ENCODE data around the gene LDAF1.
"Not testable (repeated sequence)": the region's sequence is repeated elsewhere in the genome, so short reads cannot be mapped to it uniquely, and the experiment has no call there.

LDAF1 gene

DNA sequence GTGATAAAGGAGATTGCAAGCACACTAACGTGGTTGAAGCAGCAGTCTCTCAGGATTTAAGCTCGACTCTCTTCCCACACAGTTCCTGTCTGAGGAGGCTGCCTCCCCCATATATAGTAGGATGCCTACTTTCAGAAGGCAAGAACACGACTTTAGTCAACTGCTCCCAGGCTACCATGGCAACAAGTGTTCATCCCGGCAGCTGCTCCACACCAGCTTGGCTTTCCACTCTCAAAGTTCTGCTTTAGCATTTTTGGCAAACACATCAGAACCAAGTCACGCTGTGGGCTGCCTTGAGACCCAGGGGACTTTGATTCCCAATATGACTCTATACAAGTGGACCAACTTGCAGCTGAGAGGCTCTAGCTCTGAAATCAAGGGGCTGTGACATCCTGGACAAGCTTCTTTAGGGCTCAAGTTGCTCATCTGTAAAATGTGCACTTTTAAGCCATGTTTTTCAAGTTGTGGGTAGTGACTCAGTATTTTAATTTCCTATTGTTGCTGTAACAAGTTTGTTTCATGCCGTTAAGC lies 36.4 kb downstream of the LDAF1 start:
- no peak for DNase-seq (ENCODE audit: low read depth)
- TF ChIP-seq, protein P1, sequence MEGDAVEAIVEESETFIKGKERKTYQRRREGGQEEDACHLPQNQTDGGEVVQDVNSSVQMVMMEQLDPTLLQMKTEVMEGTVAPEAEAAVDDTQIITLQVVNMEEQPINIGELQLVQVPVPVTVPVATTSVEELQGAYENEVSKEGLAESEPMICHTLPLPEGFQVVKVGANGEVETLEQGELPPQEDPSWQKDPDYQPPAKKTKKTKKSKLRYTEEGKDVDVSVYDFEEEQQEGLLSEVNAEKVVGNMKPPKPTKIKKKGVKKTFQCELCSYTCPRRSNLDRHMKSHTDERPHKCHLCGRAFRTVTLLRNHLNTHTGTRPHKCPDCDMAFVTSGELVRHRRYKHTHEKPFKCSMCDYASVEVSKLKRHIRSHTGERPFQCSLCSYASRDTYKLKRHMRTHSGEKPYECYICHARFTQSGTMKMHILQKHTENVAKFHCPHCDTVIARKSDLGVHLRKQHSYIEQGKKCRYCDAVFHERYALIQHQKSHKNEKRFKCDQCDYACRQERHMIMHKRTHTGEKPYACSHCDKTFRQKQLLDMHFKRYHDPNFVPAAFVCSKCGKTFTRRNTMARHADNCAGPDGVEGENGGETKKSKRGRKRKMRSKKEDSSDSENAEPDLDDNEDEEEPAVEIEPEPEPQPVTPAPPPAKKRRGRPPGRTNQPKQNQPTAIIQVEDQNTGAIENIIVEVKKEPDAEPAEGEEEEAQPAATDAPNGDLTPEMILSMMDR (IDR thresholded peaks at IDR 0.05; ENCODE audit: control insufficient read depth, insufficient read depth, low read depth, low read length, missing control alignments): no peak
- no peak overlapping the region for H3K4me3 ChIP-seq (ENCODE audit: control insufficient read depth, low read depth, low read length)

DNA sequence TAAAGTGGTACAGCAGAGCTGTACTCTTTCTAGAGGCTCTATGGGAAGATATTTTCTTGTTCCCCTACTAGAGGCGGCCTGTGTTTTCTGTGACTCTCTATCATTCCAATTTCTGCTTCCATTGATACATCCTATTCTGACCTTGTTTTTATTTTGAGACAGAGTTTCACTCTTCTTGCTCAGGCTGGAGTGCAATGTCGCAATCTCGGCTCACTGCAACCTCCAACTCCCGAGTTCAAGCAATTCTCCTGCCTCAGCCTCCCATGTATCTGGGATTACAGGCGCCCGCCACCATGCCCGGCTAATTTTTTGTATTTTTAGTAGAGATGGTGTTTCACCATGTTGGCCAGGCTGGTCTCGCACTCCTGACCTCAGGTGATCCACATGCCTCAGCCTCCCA lies 36.9 kb downstream of the LDAF1 start:
- DNase-seq (ENCODE audit: low read depth); H3K4me3 ChIP-seq (ENCODE audit: control insufficient read depth, low read depth, low read length): not testable (repeated sequence)

DNA sequence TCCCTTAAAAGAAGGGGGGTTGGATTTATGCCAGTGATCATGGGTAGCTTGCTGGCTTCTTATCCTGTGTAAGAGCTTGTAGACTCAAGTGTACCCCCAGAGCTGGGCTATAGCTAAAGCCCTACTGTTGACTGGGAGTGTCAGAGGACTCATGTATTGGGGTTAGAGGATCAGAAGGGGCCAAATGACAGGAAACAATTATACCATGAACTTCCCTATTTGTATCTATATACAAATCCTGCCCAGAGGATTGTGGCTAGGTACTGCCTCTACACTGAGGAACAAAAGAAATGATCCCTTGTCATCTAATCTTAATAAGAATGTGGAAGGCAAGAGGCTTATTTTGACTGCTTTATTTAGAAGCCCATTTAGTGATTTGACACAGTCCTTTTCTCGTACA lies 38.6 kb downstream of the LDAF1 start:
- TF ChIP-seq, protein P1 (IDR thresholded peaks at IDR 0.05; ENCODE audit: control insufficient read depth, insufficient read depth, low read depth, low read length, missing control alignments): no peak

DNA sequence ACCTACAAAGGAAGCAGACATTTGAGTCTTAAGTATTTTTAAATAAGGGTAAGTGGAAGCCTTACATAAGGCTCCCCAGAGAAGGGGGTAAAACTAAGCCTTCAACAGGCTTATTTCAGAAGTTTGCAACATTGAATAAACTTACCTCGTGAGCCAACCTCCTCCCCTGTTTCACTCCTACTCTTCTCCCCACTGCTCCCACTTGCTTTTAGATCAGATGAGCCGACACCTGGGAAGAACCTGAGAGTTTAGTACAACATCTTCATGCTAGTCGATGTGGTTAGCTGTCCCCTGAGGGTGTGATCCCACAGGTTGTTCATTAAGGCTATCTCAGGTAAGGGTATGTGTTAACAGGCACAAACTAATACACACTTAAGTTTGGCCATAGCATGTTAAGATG lies 39.1 kb downstream of the LDAF1 start:
- DNase-seq (ENCODE audit: low read depth): no peak
- H3K4me3 ChIP-seq (ENCODE audit: control insufficient read depth, low read depth, low read length): no peak overlapping the region
- TF ChIP-seq, protein P1 (IDR thresholded peaks at IDR 0.05; ENCODE audit: control insufficient read depth, insufficient read depth, low read depth, low read length, missing control alignments): no peak

More for the DNA sequence above, 38.6 kb downstream of the LDAF1 start:
- H3K4me3 ChIP-seq (ENCODE audit: control insufficient read depth, low read depth, low read length): no peak overlapping the region
- DNase-seq (ENCODE audit: low read depth): no peak

DNA sequence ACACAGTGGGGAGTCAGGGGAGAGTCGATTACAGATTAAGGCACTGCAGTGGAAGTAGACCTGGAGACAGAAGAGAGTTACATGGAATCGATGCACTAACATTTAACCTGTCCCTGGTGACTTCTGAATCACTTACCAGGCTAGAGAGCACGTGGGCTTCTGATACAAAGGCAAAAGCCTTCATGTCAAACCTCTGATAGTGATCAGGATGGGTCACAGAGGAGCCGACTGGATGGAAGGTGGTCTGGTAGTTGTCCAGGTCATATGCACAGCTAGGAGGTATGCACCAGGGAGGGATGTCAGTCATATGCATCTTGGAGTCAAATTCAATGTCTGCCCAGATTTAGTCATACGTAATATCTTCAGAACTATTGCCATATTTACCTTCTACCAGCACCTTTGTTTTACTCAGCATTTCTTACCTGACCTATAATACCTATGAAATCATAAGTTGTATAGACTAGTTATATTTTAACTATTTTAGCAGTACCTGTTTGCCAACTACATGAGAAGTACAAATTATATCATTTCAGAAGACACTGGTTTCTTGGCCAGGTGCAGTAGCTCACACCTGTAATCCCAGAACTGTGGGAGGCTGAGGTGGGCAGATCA lies 41.2 kb downstream of the LDAF1 start:
- no peak for DNase-seq (ENCODE audit: low read depth)
- no peak overlapping the region for H3K4me3 ChIP-seq (ENCODE audit: control insufficient read depth, low read depth, low read length)
- TF ChIP-seq, protein P1 (IDR thresholded peaks at IDR 0.05; ENCODE audit: control insufficient read depth, insufficient read depth, low read depth, low read length, missing control alignments): no peak

DNA sequence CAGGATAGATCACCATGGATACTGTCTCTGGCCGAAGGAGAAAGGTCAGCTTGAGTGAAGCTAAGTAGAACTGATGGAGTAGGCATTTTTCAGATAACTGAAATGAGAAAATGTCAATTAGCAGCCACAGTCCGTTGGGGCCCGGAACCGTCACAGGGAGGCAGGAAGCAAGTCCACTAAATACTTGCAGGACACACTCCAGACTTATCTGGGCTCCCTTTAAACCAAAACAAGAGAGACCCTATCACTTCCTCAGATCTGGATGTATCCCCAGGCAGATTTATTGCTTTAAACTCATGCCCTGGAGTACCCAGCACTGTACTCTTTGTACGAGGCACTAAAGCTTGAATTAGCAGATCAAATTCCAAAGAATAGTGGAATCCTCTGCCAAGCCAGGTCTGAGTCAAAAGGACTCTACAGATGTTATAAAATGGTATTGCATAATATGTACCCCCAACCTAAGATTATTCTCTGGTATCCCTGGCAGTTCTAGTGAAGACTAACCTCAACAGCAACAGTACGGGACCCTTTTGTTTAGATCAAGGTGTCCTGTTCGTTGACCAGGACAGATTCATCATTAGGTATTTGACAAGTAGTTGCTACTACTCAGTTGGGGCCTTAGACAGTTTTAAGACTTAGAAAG lies 44.8 kb downstream of the LDAF1 start:
- TF ChIP-seq, protein P1 (IDR thresholded peaks at IDR 0.05; ENCODE audit: control insufficient read depth, insufficient read depth, low read depth, low read length, missing control alignments): no peak
- no peak for DNase-seq (ENCODE audit: low read depth)
- H3K4me3 ChIP-seq (ENCODE audit: control insufficient read depth, low read depth, low read length): no peak overlapping the region

DNA sequence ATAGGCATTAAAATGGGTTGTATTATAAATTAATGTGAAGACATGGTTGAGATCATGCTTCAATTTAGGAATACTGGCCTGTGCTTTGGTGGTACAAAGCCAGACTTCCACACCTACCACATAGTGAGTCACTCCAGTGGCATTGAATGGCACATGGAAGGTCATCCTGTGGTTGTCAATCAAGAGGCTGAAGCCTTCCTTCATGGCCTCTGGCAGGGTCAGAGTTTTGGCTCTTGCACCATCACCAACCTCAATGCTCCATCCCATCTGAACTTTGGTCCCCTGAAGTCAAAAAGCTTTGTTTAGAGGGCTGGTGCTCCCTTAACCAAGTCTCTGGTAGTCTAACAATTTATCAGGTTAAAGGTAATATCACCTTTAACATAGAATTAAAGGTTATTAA lies 46.8 kb downstream of the LDAF1 start:
- DNase-seq (ENCODE audit: low read depth): no peak
- TF ChIP-seq, protein P1 (IDR thresholded peaks at IDR 0.05; ENCODE audit: control insufficient read depth, insufficient read depth, low read depth, low read length, missing control alignments): no peak
- H3K4me3 ChIP-seq (ENCODE audit: control insufficient read depth, low read depth, low read length): no peak overlapping the region
